ENCODE measurements around the gene EHBP1.

EHBP1 gene

GRCh38 chr2:62826141-62826540, 120.6 kb downstream of the EHBP1 start:
- no peak for DNase-seq

- no peak for DNase-seq
These were observed 121.6 kb downstream of the EHBP1 start for GRCh38 chr2:62826953-62827675.

- DNase-seq: no peak
These were observed 126.2 kb downstream of the EHBP1 start for GRCh38 chr2:62831729-62832128.

GRCh38 chr2:62844311-62845090, 139.0 kb downstream of the EHBP1 start:
- no peak for DNase-seq

GRCh38 chr2:62845256-62845655, 139.7 kb downstream of the EHBP1 start:
- DNase-seq: no peak

GRCh38 chr2:62852254-62852653, 146.7 kb downstream of the EHBP1 start:
- DNase-seq: no peak

GRCh38 chr2:62854600-62855514, 149.3 kb downstream of the EHBP1 start:
- DNase-seq: no peak

GRCh38 chr2:62856228-62857040, 150.9 kb downstream of the EHBP1 start:
- DNase-seq: no peak

- peak; percentile 16 for DNase-seq
These were observed 151.8 kb downstream of the EHBP1 start for GRCh38 chr2:62857139-62857931.

- DNase-seq: no peak
These were observed 152.8 kb downstream of the EHBP1 start for GRCh38 chr2:62858231-62858832.

GRCh38 chr2:62868947-62869346, 163.4 kb downstream of the EHBP1 start:
- DNase-seq: no peak

GRCh38 chr2:62870966-62871365, 165.5 kb downstream of the EHBP1 start:
- no peak for DNase-seq

- DNase-seq: no peak
These were observed 166.0 kb downstream of the EHBP1 start for GRCh38 chr2:62871506-62871905.

GRCh38 chr2:62873603-62874002, 168.1 kb downstream of the EHBP1 start:
- DNase-seq: no peak

- DNase-seq: no peak
These were observed 169.4 kb downstream of the EHBP1 start for GRCh38 chr2:62874881-62875383.

- DNase-seq: no peak
These were observed 175.8 kb downstream of the EHBP1 start for GRCh38 chr2:62881162-62881795.

- no peak for DNase-seq
These were observed 178.1 kb downstream of the EHBP1 start for GRCh38 chr2:62883629-62884028.

- no peak for DNase-seq
These were observed 178.6 kb downstream of the EHBP1 start for GRCh38 chr2:62884086-62884485.

GRCh38 chr2:62884514-62884913, 179.0 kb downstream of the EHBP1 start:
- no peak for DNase-seq

GRCh38 chr2:62894966-62895631, 189.6 kb downstream of the EHBP1 start:
- DNase-seq: no peak

All from DMS153 (cell line).